AG20443 (cell line): Measurements from ENCODE around the gene DNTT.
A peak's percentile ranks its signal among the peaks of the same experiment; 100 is the strongest.

Experiments used
- DNase-seq: peaks from one replicate; pipeline ENCODE4 v3.0.0; 2012; ENCODE audit warnings: low spot score, mixed read lengths

DNTT gene

GRCh38 chr10:96304230-96304629 is at the start of gene DNTT:
TSS of gene DNTT (plus strand) at chr10:96304434. CDS start at chr10:96304498, 64 bp downstream.
- no peak for DNase-seq

- DNase-seq = no peak
Observed at GRCh38 chr10:96254976-96255375, 49.3 kb upstream of the DNTT start.

GRCh38 chr10:96255549-96256333 is 48.5 kb upstream of the DNTT start:
- no peak for DNase-seq

- no peak for DNase-seq
Observed at GRCh38 chr10:96257944-96258343, 46.3 kb upstream of the DNTT start.

- no peak for DNase-seq
Observed at GRCh38 chr10:96259150-96259549, 45.1 kb upstream of the DNTT start.

- DNase-seq = no peak
Observed at GRCh38 chr10:96260014-96260413, 44.2 kb upstream of the DNTT start.

- DNase-seq = no peak
Observed at GRCh38 chr10:96261132-96261531, 43.1 kb upstream of the DNTT start.

- DNase-seq = no peak
Observed at GRCh38 chr10:96261930-96262329, 42.3 kb upstream of the DNTT start.

- no peak for DNase-seq
Observed at GRCh38 chr10:96263176-96263575, 41.1 kb upstream of the DNTT start.

- no peak for DNase-seq
Observed at GRCh38 chr10:96263669-96264068, 40.6 kb upstream of the DNTT start.

- no peak for DNase-seq
Observed at GRCh38 chr10:96264938-96265337, 39.3 kb upstream of the DNTT start.

GRCh38 chr10:96266118-96266770 is 38.0 kb upstream of the DNTT start:
- DNase-seq = no peak

- no peak for DNase-seq
Observed at GRCh38 chr10:96267234-96267705, 37.0 kb upstream of the DNTT start.

- DNase-seq = no peak
Observed at GRCh38 chr10:96268341-96268909, 35.8 kb upstream of the DNTT start.

- no peak for DNase-seq
Observed at GRCh38 chr10:96269438-96270300, 34.6 kb upstream of the DNTT start.

- no peak for DNase-seq
Observed at GRCh38 chr10:96270571-96270970, 33.7 kb upstream of the DNTT start.

GRCh38 chr10:96271016-96271815 is 33.0 kb upstream of the DNTT start, which contains the start of gene BLNK:
TSS of gene BLNK (minus strand) at chr10:96271569. CDS start at chr10:96271398, 171 bp downstream.
- peak; percentile 23 for DNase-seq

GRCh38 chr10:96272316-96273280 is 31.6 kb upstream of the DNTT start:
- DNase-seq = no peak

GRCh38 chr10:96275685-96276418 is 28.4 kb upstream of the DNTT start:
- no peak for DNase-seq
